Thyroid gland (tissue), 4 donors: ENCODE data around the gene TAS2R38. TPM values are rescaled to one million over a fixed set of nuclear protein-coding genes. Genes with fewer than 3 reads are reported as not detected.

Experiments used
- DNase-seq, 2 donors: peaks; one replicate each; pipeline ENCODE4 v3.0.0-alpha.2; 2019
- H3K27ac ChIP-seq, 3 donors: fragments of 200-600 bp; sonication (generic); 1 replicate in 2 of 3; 2 replicates in 1 of 3; pipeline ENCODE4 v1.5.1; 2016 to 2019; ENCODE audit warnings: mild to moderate bottlenecking in 1 of 3, moderate library complexity in 1 of 3
- H3K27me3 ChIP-seq: fragments of 200-600 bp; sonication (generic); one replicate; pipeline ENCODE4 v1.5.1; 2019
- H3K36me3 ChIP-seq, 2 donors: fragments of 200-600 bp; sonication (generic); one replicate each; pipeline ENCODE4 v1.5.1; 2016 to 2019
- H3K4me1 ChIP-seq, 2 donors: fragments of 200-600 bp; sonication (generic); one replicate each; pipeline ENCODE4 v1.5.1; 2017 to 2019
- H3K4me3 ChIP-seq, 3 donors: fragments of 200-600 bp; sonication (generic); replicated peaks in 1 of 3; 1 replicate in 2 of 3; 2 replicates in 1 of 3; pipeline ENCODE4 v1.5.1; 2016; ENCODE audit warnings: mild to moderate bottlenecking in 1 of 3
- H3K9me3 ChIP-seq: fragments of 200-600 bp; sonication (generic); one replicate; pipeline ENCODE4 v1.5.1; 2017
- CTCF ChIP-seq, 6 experiments: fragments of 200-600 bp in 3 of 6; fragments of 450-650 bp in 3 of 6; sonication (generic) in 3 of 6; IDR thresholded peaks; one replicate each; pipeline ENCODE4 v1.5.1; 2016 to 2019; ENCODE audit warnings: antibody characterized with exemption in 6 of 6, mild to moderate bottlenecking in 2 of 6, inconsistent platforms in 1 of 6, moderate library complexity in 1 of 6
- POLR2A ChIP-seq, 2 donors: fragments of 450-650 bp; IDR thresholded peaks; one replicate each; pipeline ENCODE4 v1.6.1; 2017; ENCODE audit warnings: antibody characterized with exemption in 2 of 2, mild to moderate bottlenecking in 2 of 2, moderate library complexity in 1 of 2
- WGBS, 2 donors: methylation state at CpG; one replicate each; pipeline ENCODE4 v1.1.5; 2017; 5-methylcytosine and 5-hydroxymethylcytosine counted together
- intact Hi-C: fragments of 100-400 bp; cut with DNase I; formaldehyde crosslinking; loops from one replicate; pipeline ENCODE4 v1.15.1; 2023
- total RNA-seq, 4 donors: library from RNA; depleted of rRNA; stranded (reverse); fragments of >200 nt; gene quantifications; one replicate each; pipeline ENCODE4 v1.2.3, GENCODE V29; 2016

Gene TAS2R38
- total RNA-seq, 4 donors from 2014 or later = not detected

GRCh38 chr7:141956084-141956483 lies 17.5 kb downstream of the TAS2R38 start:
- TF ChIP-seq POLR2A (IDR thresholded peaks at IDR 0.05) (no peak), CTCF (IDR thresholded peaks at IDR 0.05) (no peak)
- 73 to 76% methylated on average over 3 of the region's 3 CpGs for WGBS, 2 donors
- DNase-seq = no peak

DNA sequence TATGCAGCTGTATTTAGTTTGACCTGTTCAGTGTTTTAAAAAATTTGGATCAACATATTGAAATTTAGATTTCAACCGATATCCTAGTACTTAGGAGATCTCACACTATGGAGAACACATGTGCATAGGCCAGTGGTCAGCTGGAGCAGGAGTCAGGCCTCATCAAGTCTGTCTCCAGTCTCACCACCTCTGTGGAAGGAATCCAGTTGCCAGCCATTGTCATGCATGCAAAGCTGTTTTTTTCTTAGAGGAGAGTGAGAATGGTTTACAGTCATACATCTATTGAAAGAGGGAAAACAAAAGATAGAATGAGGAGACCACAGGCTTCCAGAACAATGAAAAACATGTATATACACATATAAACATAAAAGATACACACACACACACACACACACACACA lies 19.2 kb downstream of the TAS2R38 start:
- Histone ChIP-seq H3K4me1 (no peaks in the 10 kb centered on the region), H3K4me3 (no peak overlapping the region), H3K27me3 (no peaks in the 10 kb centered on the region), H3K36me3 (no peaks in the 10 kb centered on the region), H3K27ac (no peak overlapping the region), H3K9me3 (no peaks in the 10 kb centered on the region)
- WGBS, 2 donors = 90 to 97% methylated on average over 1 of the region's 1 CpG
- intact Hi-C loops = no loop called here
- no peak for DNase-seq
- TF ChIP-seq POLR2A (IDR thresholded peaks at IDR 0.05) = no peak
- no peak for TF ChIP-seq CTCF (IDR thresholded peaks at IDR 0.05)

More at GRCh38 chr7:141956084-141956483, 17.5 kb downstream of the TAS2R38 start:
- Histone ChIP-seq H3K36me3 (no peaks in the 10 kb centered on the region), H3K9me3 (no peaks in the 10 kb centered on the region), H3K4me1 (no peaks in the 10 kb centered on the region), H3K4me3 (no peak overlapping the region), H3K27ac (no peak overlapping the region), H3K27me3 (no peaks in the 10 kb centered on the region)
- intact Hi-C loops = no loop called here

DNA sequence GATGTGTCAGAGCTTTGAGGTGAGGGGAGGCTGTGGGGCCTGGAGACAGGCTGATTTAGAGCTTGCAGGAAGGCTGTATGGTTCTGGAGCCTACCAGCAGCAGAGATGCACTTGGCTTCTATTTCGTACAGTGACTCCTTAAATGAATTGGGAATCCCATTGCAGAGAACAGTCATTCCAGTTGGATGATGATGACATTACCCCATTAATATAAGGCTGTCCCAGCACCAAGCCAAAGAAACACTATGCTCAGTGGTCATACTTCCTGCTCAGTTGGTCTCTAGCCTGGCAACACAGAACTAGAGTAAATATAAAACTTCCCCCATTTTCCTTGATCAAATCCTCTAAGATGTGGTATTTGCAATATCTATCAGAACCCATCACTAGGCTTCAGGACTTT lies 21.1 kb downstream of the TAS2R38 start:
- Histone ChIP-seq H3K27me3 (no peaks in the 10 kb centered on the region), H3K4me1 (no peaks in the 10 kb centered on the region), H3K9me3 (no peaks in the 10 kb centered on the region), H3K27ac (no peak overlapping the region), H3K4me3 (no peak overlapping the region), H3K36me3 (no peaks in the 10 kb centered on the region)
- TF ChIP-seq POLR2A (IDR thresholded peaks at IDR 0.05) (no peak), CTCF (IDR thresholded peaks at IDR 0.05) (no peak)
- 90 to 100% methylated on average over 1 of the region's 1 CpG for WGBS, 2 donors
- intact Hi-C loops = no loop called here
- no peak for DNase-seq

- no peak for TF ChIP-seq CTCF (IDR thresholded peaks at IDR 0.05)
- no peak for TF ChIP-seq POLR2A (IDR thresholded peaks at IDR 0.05)
- intact Hi-C loops = no loop called here
- Histone ChIP-seq H3K9me3 (no peaks in the 10 kb centered on the region), H3K36me3 (no peaks in the 10 kb centered on the region), H3K4me3 (no peak overlapping the region), H3K4me1 (no peaks in the 10 kb centered on the region), H3K27me3 (no peaks in the 10 kb centered on the region), H3K27ac (no peak overlapping the region)
- no peak for DNase-seq
- WGBS, 2 donors = 79 to 86% methylated on average over 1 of the region's 1 CpG
Observed at GRCh38 chr7:141950806-141951205, 22.8 kb downstream of the TAS2R38 start.

DNA sequence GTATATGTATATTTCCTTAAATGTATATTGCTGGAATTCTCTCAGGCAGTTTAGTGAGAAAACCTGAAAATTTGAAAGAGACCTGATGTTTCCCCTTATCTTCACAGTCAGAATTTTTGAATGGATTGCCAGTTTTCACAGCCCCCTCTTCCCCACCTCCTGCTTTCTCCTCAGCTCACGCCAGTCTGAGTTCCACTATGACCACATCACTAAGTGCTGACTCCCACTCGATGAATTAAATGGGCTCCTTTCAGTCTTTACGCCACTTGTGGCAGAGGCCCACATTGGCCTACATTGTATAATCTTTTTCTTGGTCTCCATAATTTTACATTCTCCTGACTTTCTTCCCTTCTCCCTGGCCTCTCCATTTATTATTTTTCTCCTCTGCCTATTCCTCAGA lies 23.7 kb downstream of the TAS2R38 start:
- DNase-seq = no peak
- Histone ChIP-seq H3K9me3 (no peaks in the 10 kb centered on the region), H3K4me3 (no peak overlapping the region), H3K27me3 (no peaks in the 10 kb centered on the region), H3K36me3 (no peaks in the 10 kb centered on the region), H3K27ac (no peak overlapping the region), H3K4me1 (no peaks in the 10 kb centered on the region)
- TF ChIP-seq POLR2A (IDR thresholded peaks at IDR 0.05) (no peak), CTCF (IDR thresholded peaks at IDR 0.05) (no peak)
- 80 to 81% methylated on average over 3 of the region's 3 CpGs for WGBS, 2 donors
- intact Hi-C loops = no loop called here
